ENCODE data around the gene GRIK1. TPM values are rescaled to one million over a fixed set of nuclear protein-coding genes. Genes with fewer than 3 reads are reported as not detected.

GRIK1 gene
- total RNA-seq, 1 experiment from 2014 or later: 0.09 TPM

- TF ChIP-seq AFF4 (CRISPR knock-in tag; IDR thresholded peaks at IDR 0.05; ENCODE audit: borderline replicate concordance): no peak
- TF ChIP-seq GABPB1 (CRISPR knock-in tag; IDR thresholded peaks at IDR 0.05): no peak
Measured at GRCh38 chr21:29580732-29581285, 359.0 kb downstream of the GRIK1 start (continued).

- ChIA-PET POLR2A (no interaction called here), CTCF (no interaction called here)
- no peak for TF ChIP-seq ZBTB21 (CRISPR knock-in tag; IDR thresholded peaks at IDR 0.05; ENCODE audit: borderline replicate concordance)
- TF ChIP-seq AR (CRISPR knock-in tag; IDR thresholded peaks at IDR 0.05): no peak
- no peak for TF ChIP-seq CREB1 (CRISPR knock-in tag; IDR thresholded peaks at IDR 0.05)
- no peak for TF ChIP-seq ELF4 (CRISPR knock-in tag; IDR thresholded peaks at IDR 0.05; ENCODE audit: low read depth)
- TF ChIP-seq FOXP4 (CRISPR knock-in tag; IDR thresholded peaks at IDR 0.05): no peak
- Mint-ChIP-seq H3K27me3 (ENCODE audit: low read depth) (no peaks in the 10 kb centered on the region), H3K4me1 (no peaks in the 10 kb centered on the region), H3K4me3 (no peak overlapping the region), H3K27ac (no peak overlapping the region), H3K9me3 (no peaks in the 10 kb centered on the region), H3K36me3 (no peaks in the 10 kb centered on the region)
- no peak for ATAC-seq
- DNase-seq (ENCODE audit: low spot score): no peak
Measured at GRCh38 chr21:29578306-29578705, 361.5 kb downstream of the GRIK1 start.

GRCh38 chr21:29571949-29572348 lies 367.8 kb downstream of the GRIK1 start:
- H3K4me3 Mint-ChIP-seq: no peak overlapping the region
- CTCF ChIA-PET: no interaction called here
- H3K4me1 Mint-ChIP-seq: no peaks in the 10 kb centered on the region
- H3K27ac Mint-ChIP-seq: no peak overlapping the region
- no peaks in the 10 kb centered on the region for H3K9me3 Mint-ChIP-seq
- DNase-seq (ENCODE audit: low spot score) (no peak), ATAC-seq (no peak)
- no peaks in the 10 kb centered on the region for H3K27me3 Mint-ChIP-seq (ENCODE audit: low read depth)
- POLR2A ChIA-PET: no interaction called here
- no peaks in the 10 kb centered on the region for H3K36me3 Mint-ChIP-seq
- TF ChIP-seq OVOL2 (CRISPR knock-in tag; IDR thresholded peaks at IDR 0.05; ENCODE audit: borderline replicate concordance) (no peak), ZNF396 (CRISPR knock-in tag; IDR thresholded peaks at IDR 0.05; ENCODE audit: borderline replicate concordance) (no peak), CTCF (IDR thresholded peaks at IDR 0.05) (no peak), NR3C1 (CRISPR knock-in tag; conservative IDR thresholded peaks at IDR 0.05; ENCODE audit: low read depth) (no peak), ATF1 (CRISPR knock-in tag; IDR thresholded peaks at IDR 0.05) (no peak), MAX (CRISPR knock-in tag; IDR thresholded peaks at IDR 0.05) (no peak), HMGXB4 (CRISPR knock-in tag; IDR thresholded peaks at IDR 0.05) (no peak), ZNF121 (CRISPR knock-in tag; IDR thresholded peaks at IDR 0.05) (no peak), PRDM15 (CRISPR knock-in tag; IDR thresholded peaks at IDR 0.05) (no peak)
